ENCODE results near the gene FLT4. TPM values are rescaled to one million over a fixed set of nuclear protein-coding genes. Genes with fewer than 3 reads are reported as not detected.
A peak's percentile ranks its signal among the peaks of the same experiment; 100 is the strongest.

The FLT4 gene
- total and polyA plus RNA-seq, 9 of the 15 experiments (the other 6 are each of a cell fraction or from before 2014, with no cell fraction given), result 0.01 to 0.42 (median 0.14) TPM; not detected in 2

DNA sequence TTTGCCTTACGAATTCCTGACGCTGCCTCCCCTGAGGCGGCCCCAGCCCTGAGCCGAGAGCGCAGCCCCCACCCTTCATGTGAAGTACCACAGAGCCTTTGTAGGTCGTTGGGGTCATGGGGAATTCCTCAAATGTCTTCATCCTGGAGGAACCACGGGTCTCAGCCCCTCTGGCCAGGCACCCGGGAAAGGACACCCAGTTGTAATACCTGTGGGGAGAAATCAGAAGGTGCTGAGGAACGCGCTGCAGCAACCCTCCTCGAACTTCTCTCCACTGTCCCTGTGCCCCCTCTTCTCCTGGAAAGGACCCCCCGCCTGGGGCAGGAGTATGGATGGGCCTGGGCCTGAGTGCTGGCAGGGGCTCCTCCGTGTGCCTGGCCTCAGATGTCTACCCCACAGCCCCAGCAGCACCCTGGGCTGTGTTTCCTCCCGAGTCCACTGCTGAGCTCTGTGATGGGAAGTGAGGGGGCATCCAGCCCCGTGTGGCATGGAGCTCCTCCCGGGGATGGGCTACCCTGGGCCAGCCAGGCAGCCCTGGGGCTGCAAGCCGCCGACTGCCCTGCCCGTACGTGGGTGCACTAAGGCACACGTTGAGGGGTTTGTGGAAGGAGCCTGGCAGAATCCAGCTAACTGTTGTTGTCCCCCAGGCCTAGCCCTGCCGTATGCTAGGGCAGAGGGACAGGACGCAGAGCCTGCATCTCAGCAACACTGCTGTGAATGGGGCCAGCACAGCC is 39.4 kb downstream of the FLT4 start:
- Histone ChIP-seq H3K4me3 (no peak overlapping the region), H3K27ac (ENCODE audit: extremely low read depth, low read depth, low read length) (no peak overlapping the region), H3K9ac (ENCODE audit: insufficient read depth in 1 of 2, low read depth in 2 of 2, low read length in 2 of 2) (peak overlapping the region in 1 of 2 experiments; percentile 68; a peak in 1 of 4 replicates), H3K4me2 (ENCODE audit: insufficient read depth, low read length) (no peak overlapping the region), H3K9me1 (ENCODE audit: control insufficient read depth, insufficient read depth, low read length) (no peaks in the 10 kb centered on the region), H3K9me3 (replicated peaks; ENCODE audit: control insufficient read depth, insufficient read depth, low read depth, low read length) (no peaks in the 10 kb centered on the region), H3K4me1 (replicated peaks in 1 of 2; ENCODE audit: control insufficient read depth in 2 of 2, insufficient read depth in 2 of 2, low read length in 2 of 2) (peaks cover 10 to 44% of the 10 kb centered on the region in 2 experiments; a peak in 4 of 5 replicates), H2AFZ (ENCODE audit: low read depth, low read length) (no peak overlapping the region), H4K20me1 (replicated peaks; ENCODE audit: control insufficient read depth, insufficient read depth, low read length) (0 out of 2 replicates have a peak, but pooled peaks cover 12% of the 10 kb centered on the region), H3K36me3 (ENCODE audit: control insufficient read depth, insufficient read depth, low read length) (no peaks in the 10 kb centered on the region), H3K79me2 (ENCODE audit: control insufficient read depth, insufficient read depth, low read length) (no peaks in the 10 kb centered on the region), H3K27me3 (ENCODE audit: control insufficient read depth in 2 of 2, insufficient read depth in 2 of 2, low read length in 2 of 2) (peaks cover 20 to 33% of the 10 kb centered on the region in 2 experiments; a peak in 4 of 5 replicates)
- no TSS peak for BruUV-seq (replicated peaks)
- ATAC-seq, result no peak
- POLR2A ChIA-PET, result interaction anchor here (0.6 kb wide), 3 partner anchors 16 to 356 kb away, joined by 3 to 5 read pairs (median 3); no protein-coding TSS in a partner anchor
- WGBS (ENCODE audit: insufficient coverage, low coverage, missing lambda C conversion rate), result 45% methylated on average over 14 of the region's 23 CpGs
- DNase-seq (ENCODE audit: extremely low read depth in 1 of 4, low spot score in 3 of 4), result no peak
- in situ Hi-C loops (cut with MboI) (no loop called here), intact Hi-C loops (cut with micrococcal nuclease) (loop anchor here (5.0 to 10.0 kb wide), 4 partner anchors 55 to 405 kb away; partner anchors contain the start of genes CNOT6 and RASGEF1C)
- no peak for TF ChIP-seq PHB2 (IDR thresholded peaks at IDR 0.05; ENCODE audit: low read depth)
- CTCF ChIA-PET (ENCODE audit: low intra/inter-chr PET ratio), result no interaction called here
- no peak for FAIRE-seq

DNA sequence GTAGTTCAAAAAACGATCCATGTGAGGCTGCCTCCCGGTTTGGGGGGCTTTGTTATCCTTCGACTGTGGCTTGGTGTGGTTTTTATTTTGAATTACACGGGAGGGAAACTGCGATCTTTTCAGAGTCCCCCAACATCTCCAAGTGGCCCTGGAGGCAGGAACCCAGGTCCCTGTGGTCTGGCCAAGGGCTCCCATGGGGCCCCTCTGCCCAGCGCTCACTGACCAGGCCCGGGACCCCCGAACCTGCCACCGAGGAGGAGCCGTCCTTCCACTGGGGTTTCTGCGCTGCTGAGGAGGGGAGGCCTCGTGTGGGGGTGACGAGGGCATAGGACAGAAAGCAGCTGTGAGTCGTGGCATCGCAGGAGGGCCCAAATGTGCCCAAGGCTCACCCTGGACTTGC is 40.0 kb downstream of the FLT4 start:
- WGBS (ENCODE audit: insufficient coverage, low coverage, missing lambda C conversion rate), result 44% methylated on average over 12 of the region's 15 CpGs
- FAIRE-seq (no peak), ATAC-seq (no peak), DNase-seq (ENCODE audit: extremely low read depth in 1 of 4, low spot score in 3 of 4) (no peak)
- Histone ChIP-seq H2AFZ (ENCODE audit: low read depth, low read length) (no peak overlapping the region), H3K4me2 (ENCODE audit: insufficient read depth, low read length) (no peak overlapping the region), H3K27ac (ENCODE audit: extremely low read depth, low read depth, low read length) (no peak overlapping the region), H3K79me2 (ENCODE audit: control insufficient read depth, insufficient read depth, low read length) (no peaks in the 10 kb centered on the region), H3K27me3 (ENCODE audit: control insufficient read depth in 2 of 2, insufficient read depth in 2 of 2, low read length in 2 of 2) (peaks cover 16 to 27% of the 10 kb centered on the region in 2 experiments; a peak in 4 of 5 replicates), H4K20me1 (replicated peaks; ENCODE audit: control insufficient read depth, insufficient read depth, low read length) (0 out of 2 replicates have a peak, but pooled peaks cover 8% of the 10 kb centered on the region), H3K4me1 (replicated peaks in 1 of 2; ENCODE audit: control insufficient read depth in 2 of 2, insufficient read depth in 2 of 2, low read length in 2 of 2) (peaks cover 10 to 45% of the 10 kb centered on the region in 2 experiments; a peak in 4 of 5 replicates), H3K9me1 (ENCODE audit: control insufficient read depth, insufficient read depth, low read length) (no peaks in the 10 kb centered on the region), H3K9me3 (replicated peaks; ENCODE audit: control insufficient read depth, insufficient read depth, low read depth, low read length) (no peaks in the 10 kb centered on the region), H3K4me3 (no peak overlapping the region), H3K36me3 (ENCODE audit: control insufficient read depth, insufficient read depth, low read length) (no peaks in the 10 kb centered on the region), H3K9ac (ENCODE audit: insufficient read depth in 1 of 2, low read depth in 2 of 2, low read length in 2 of 2) (peak overlapping the region in 1 of 2 experiments; percentile 26; a peak in 1 of 4 replicates)
- POLR2A ChIA-PET, result no interaction called here
- no TSS peak for BruUV-seq (replicated peaks)
- intact Hi-C loops (cut with micrococcal nuclease), result loop anchor here (5.0 to 10.0 kb wide), 4 partner anchors 55 to 405 kb away; partner anchors contain the start of genes CNOT6 and RASGEF1C
- TF ChIP-seq, protein P1, sequence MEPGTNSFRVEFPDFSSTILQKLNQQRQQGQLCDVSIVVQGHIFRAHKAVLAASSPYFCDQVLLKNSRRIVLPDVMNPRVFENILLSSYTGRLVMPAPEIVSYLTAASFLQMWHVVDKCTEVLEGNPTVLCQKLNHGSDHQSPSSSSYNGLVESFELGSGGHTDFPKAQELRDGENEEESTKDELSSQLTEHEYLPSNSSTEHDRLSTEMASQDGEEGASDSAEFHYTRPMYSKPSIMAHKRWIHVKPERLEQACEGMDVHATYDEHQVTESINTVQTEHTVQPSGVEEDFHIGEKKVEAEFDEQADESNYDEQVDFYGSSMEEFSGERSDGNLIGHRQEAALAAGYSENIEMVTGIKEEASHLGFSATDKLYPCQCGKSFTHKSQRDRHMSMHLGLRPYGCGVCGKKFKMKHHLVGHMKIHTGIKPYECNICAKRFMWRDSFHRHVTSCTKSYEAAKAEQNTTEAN (CRISPR knock-in tag; IDR thresholded peaks at IDR 0.05), result no peak
- TF ChIP-seq FOXP1 (CRISPR knock-in tag; IDR thresholded peaks at IDR 0.05), result no peak
- TF ChIP-seq HNRNPL (IDR thresholded peaks at IDR 0.05; ENCODE audit: low read depth, low read length), result no peak
- TF ChIP-seq STAT5A (IDR thresholded peaks at IDR 0.05; ENCODE audit: borderline replicate concordance, low read length), result no peak
- TF ChIP-seq ZNF197 (CRISPR knock-in tag; IDR thresholded peaks at IDR 0.05; ENCODE audit: low read depth), result no peak
- TF ChIP-seq PTTG1 (tag; IDR thresholded peaks at IDR 0.05; ENCODE audit: low read depth), result no peak
- no peak for TF ChIP-seq CBX1 (IDR thresholded peaks at IDR 0.05; ENCODE audit: low read depth)
- TF ChIP-seq PPARD (CRISPR knock-in tag; IDR thresholded peaks at IDR 0.05), result no peak
- no peak for TF ChIP-seq ZBTB17 (CRISPR knock-in tag; IDR thresholded peaks at IDR 0.05)
- TF ChIP-seq ZNF507 (tag; conservative IDR thresholded peaks at IDR 0.05), result no peak
- in situ Hi-C loops (cut with MboI), result no loop called here
- CTCF ChIA-PET (ENCODE audit: low intra/inter-chr PET ratio), result no interaction called here
